Panc1 (cell line): ENCODE data around the gene ASF1B. TPM values are rescaled to one million over a fixed set of nuclear protein-coding genes. Genes with fewer than 3 reads are reported as not detected.

ENCODE experiments used
- ATAC-seq: fragments of 200-7000 bp; cut with Tn5 transposase; 2 replicates; pipeline ENCODE4 v1.9.1; 2020; ENCODE audit warnings: mild to moderate bottlenecking, moderate library complexity
- BruUV-seq: library from RNA; stranded (reverse); fragments of 400-500 nt; replicated peaks from 2 replicates; lab custom pipeline; 2021; lab: Mats Ljungman, UMichigan
- CTCF ChIA-PET: fragments of 300-600 bp; sonication (Branson Sonifier 250); formaldehyde crosslinking; loops from one replicate; lab custom pipeline; 2022; ENCODE audit warnings: antibody characterized with exemption; lab: Charles Lee
- POLR2A ChIA-PET: fragments of 300-600 bp; sonication (Branson Sonifier 250); formaldehyde crosslinking; loops from one replicate; lab custom pipeline; 2022; ENCODE audit warnings: antibody characterized with exemption; lab: Charles Lee
- DNase-seq: peaks from one replicate; pipeline ENCODE4 v3.0.0-alpha.2; 2010; ENCODE audit warnings: low read depth, low spot score
- H3K27ac ChIP-seq: 2 replicates; pipeline ENCODE4 v1.5.1; 2011; ENCODE audit warnings: mild to moderate bottlenecking, low read length, inconsistent platforms
- H3K27me3 ChIP-seq: fragments of 200-500 bp; sonication (Bioruptor generic); 2 replicates; pipeline ENCODE4 v1.6.0; 2014; ENCODE audit warnings: low read length, inconsistent platforms; ENCODE audit not compliant: control insufficient read depth, insufficient read depth
- H3K36me3 ChIP-seq: fragments of 200-500 bp; sonication (Bioruptor generic); 2 replicates; pipeline ENCODE4 v1.5.1; 2014; ENCODE audit warnings: inconsistent platforms, mild to moderate bottlenecking, low read length, moderate library complexity; ENCODE audit not compliant: control insufficient read depth, insufficient read depth
- H3K4me1 ChIP-seq: 2 replicates; pipeline ENCODE4 v1.5.1; 2011; ENCODE audit warnings: inconsistent platforms, mild to moderate bottlenecking, low read length, moderate library complexity; ENCODE audit not compliant: control insufficient read depth, insufficient read depth
- H3K4me3 ChIP-seq, 2 experiments: 2 replicates each; pipeline ENCODE4 v1.5.1; 2011 to 2012; ENCODE audit warnings: low read depth in 2 of 2, low read length in 2 of 2, mild to moderate bottlenecking in 2 of 2, inconsistent platforms in 1 of 2, moderate library complexity in 1 of 2
- H3K9me3 ChIP-seq: fragments of 200-500 bp; sonication (Bioruptor generic); 2 replicates; pipeline ENCODE4 v1.5.1; 2014; ENCODE audit warnings: low read depth, mild to moderate bottlenecking, inconsistent platforms, low read length, moderate library complexity; ENCODE audit not compliant: control insufficient read depth, insufficient read depth
- POLR2AphosphoS5 ChIP-seq: IDR thresholded peaks from 2 replicates; pipeline ENCODE4 v1.6.1; 2012; ENCODE audit warnings: mild to moderate bottlenecking, low read depth, low read length, moderate library complexity
- SIN3A ChIP-seq: IDR thresholded peaks from 2 replicates; pipeline ENCODE4 v1.6.1; 2012; ENCODE audit warnings: low read depth, mild to moderate bottlenecking, low read length, moderate library complexity, borderline replicate concordance; ENCODE audit not compliant: insufficient read depth
- TCF7L2 ChIP-seq: IDR thresholded peaks from 2 replicates; pipeline ENCODE4 v1.6.1; 2011; ENCODE audit warnings: mild to moderate bottlenecking, low read depth, low read length, inconsistent platforms
- in situ Hi-C: cut with HindIII; loops from 2 replicates; pipeline ENCODE4 v1.10.0; 2016; ENCODE audit warnings: low sequenced_read_pairs, low pct_unique_long_range_greater_than_20kb
- intact Hi-C: fragments of 100-400 bp; cut with micrococcal nuclease; formaldehyde crosslinking; loops from one replicate; pipeline ENCODE4 v1.10.0; 2022; ENCODE audit not compliant: unreplicated experiment
- total RNA-seq: library from RNA; stranded (reverse); gene quantifications from one replicate; pipeline ENCODE4 v1.2.1, GENCODE V29; 2021; ENCODE audit not compliant: unreplicated experiment
- TF ChIP-seq, protein P1 (sequence below), 2 experiments: IDR thresholded peaks; 2 replicates each; pipeline ENCODE4 v1.6.1; 2011 to 2012; ENCODE audit warnings: low read depth in 2 of 2, control low read depth in 1 of 2, low read length in 1 of 2, mild to moderate bottlenecking in 1 of 2, moderate library complexity in 1 of 2; ENCODE audit not compliant: insufficient read depth in 1 of 2
- TF ChIP-seq, protein P2 (sequence below): fragments of 450-650 bp; IDR thresholded peaks from 2 replicates; pipeline ENCODE4 v1.5.1; 2017; ENCODE audit warnings: mild to moderate bottlenecking

The ASF1B gene
- total RNA-seq, 1 experiment from 2014 or later, result 35.4 TPM

DNA sequence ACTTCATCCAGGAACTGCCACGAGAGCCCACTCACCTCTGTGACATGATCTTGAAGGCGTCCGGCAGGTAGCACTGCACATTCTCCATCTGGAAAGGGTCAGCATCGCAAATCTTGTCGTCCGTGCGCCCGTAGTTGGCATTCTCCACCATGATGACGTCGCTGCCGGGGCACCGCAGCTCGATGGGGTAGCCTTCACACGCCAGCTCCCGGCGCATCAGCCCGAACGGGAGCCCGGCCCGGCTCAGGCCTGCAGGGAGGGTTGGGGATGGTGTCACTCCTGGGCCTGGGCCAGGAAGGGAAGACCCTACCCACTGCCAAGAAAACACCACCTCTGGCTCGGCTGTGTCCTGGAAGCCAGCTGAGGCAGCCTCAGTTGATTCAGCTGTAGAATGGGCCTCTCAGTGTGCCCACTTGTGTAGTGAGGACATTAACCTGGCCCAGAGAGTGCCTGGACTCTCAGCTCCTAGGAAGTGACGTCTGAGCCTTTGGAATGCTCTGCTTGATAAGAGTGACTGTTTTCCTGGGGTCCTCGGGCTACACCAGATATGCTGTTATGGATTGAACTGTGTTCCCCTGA, 41.2 kb upstream of the ASF1B start:
- H3K27me3 ChIP-seq, result no peaks in the 10 kb centered on the region
- H3K9me3 ChIP-seq, result no peaks in the 10 kb centered on the region
- no peak for TF ChIP-seq SIN3A
- TF ChIP-seq, protein P1, sequence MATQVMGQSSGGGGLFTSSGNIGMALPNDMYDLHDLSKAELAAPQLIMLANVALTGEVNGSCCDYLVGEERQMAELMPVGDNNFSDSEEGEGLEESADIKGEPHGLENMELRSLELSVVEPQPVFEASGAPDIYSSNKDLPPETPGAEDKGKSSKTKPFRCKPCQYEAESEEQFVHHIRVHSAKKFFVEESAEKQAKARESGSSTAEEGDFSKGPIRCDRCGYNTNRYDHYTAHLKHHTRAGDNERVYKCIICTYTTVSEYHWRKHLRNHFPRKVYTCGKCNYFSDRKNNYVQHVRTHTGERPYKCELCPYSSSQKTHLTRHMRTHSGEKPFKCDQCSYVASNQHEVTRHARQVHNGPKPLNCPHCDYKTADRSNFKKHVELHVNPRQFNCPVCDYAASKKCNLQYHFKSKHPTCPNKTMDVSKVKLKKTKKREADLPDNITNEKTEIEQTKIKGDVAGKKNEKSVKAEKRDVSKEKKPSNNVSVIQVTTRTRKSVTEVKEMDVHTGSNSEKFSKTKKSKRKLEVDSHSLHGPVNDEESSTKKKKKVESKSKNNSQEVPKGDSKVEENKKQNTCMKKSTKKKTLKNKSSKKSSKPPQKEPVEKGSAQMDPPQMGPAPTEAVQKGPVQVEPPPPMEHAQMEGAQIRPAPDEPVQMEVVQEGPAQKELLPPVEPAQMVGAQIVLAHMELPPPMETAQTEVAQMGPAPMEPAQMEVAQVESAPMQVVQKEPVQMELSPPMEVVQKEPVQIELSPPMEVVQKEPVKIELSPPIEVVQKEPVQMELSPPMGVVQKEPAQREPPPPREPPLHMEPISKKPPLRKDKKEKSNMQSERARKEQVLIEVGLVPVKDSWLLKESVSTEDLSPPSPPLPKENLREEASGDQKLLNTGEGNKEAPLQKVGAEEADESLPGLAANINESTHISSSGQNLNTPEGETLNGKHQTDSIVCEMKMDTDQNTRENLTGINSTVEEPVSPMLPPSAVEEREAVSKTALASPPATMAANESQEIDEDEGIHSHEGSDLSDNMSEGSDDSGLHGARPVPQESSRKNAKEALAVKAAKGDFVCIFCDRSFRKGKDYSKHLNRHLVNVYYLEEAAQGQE (IDR thresholded peaks at IDR 0.05; ENCODE audit: insufficient read depth in 1 of 2, low read depth in 2 of 2, low read length in 1 of 2), result no peak
- TF ChIP-seq POLR2AphosphoS5, result no peak
- TF ChIP-seq TCF7L2, result no peak
- TF ChIP-seq, protein P2, sequence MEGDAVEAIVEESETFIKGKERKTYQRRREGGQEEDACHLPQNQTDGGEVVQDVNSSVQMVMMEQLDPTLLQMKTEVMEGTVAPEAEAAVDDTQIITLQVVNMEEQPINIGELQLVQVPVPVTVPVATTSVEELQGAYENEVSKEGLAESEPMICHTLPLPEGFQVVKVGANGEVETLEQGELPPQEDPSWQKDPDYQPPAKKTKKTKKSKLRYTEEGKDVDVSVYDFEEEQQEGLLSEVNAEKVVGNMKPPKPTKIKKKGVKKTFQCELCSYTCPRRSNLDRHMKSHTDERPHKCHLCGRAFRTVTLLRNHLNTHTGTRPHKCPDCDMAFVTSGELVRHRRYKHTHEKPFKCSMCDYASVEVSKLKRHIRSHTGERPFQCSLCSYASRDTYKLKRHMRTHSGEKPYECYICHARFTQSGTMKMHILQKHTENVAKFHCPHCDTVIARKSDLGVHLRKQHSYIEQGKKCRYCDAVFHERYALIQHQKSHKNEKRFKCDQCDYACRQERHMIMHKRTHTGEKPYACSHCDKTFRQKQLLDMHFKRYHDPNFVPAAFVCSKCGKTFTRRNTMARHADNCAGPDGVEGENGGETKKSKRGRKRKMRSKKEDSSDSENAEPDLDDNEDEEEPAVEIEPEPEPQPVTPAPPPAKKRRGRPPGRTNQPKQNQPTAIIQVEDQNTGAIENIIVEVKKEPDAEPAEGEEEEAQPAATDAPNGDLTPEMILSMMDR, result no peak
- ATAC-seq (no peak), DNase-seq (no peak)
- intact Hi-C loops, result no loop called here
- H3K4me3 ChIP-seq, result no peak overlapping the region
- CTCF ChIA-PET, result no interaction called here
- H3K4me1 ChIP-seq, result no peaks in the 10 kb centered on the region
- H3K36me3 ChIP-seq, result no peaks in the 10 kb centered on the region
- in situ Hi-C loops, result no loop called here
- no peak overlapping the region for H3K27ac ChIP-seq
- BruUV-seq, result no TSS peak
- POLR2A ChIA-PET, result no interaction called here

DNA sequence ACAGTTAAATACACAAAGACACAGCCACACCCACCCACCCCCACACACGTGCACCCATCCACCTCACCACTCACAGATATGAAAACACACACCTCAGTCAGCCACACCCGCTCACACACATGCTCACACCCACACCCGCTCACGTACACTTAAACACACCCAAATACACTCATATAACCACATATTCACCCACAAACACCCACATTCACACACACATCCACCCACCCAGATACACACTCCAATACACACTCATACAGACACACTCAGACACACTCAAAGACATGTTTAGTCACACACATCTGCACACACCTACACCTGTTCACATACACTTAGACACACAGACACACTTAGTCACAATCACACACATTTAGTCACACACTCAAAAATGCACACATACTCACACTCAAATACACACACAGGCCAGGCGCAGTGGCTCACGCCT, 39.0 kb upstream of the ASF1B start:
- Histone ChIP-seq H3K27me3 (no peaks in the 10 kb centered on the region), H3K27ac (no peak overlapping the region), H3K4me3 (no peak overlapping the region), H3K36me3 (no peaks in the 10 kb centered on the region), H3K9me3 (no peaks in the 10 kb centered on the region), H3K4me1 (no peaks in the 10 kb centered on the region)
- no peak for DNase-seq
- in situ Hi-C loops (no loop called here), intact Hi-C loops (no loop called here)
- no TSS peak for BruUV-seq
- TF ChIP-seq TCF7L2, result no peak
- TF ChIP-seq, protein P2, result no peak
- no peak for TF ChIP-seq SIN3A
- TF ChIP-seq POLR2AphosphoS5, result no peak
- TF ChIP-seq, protein P1 (IDR thresholded peaks at IDR 0.05; ENCODE audit: insufficient read depth in 1 of 2, low read depth in 2 of 2, low read length in 1 of 2), result no peak
- ATAC-seq, result no peak
- POLR2A ChIA-PET, result interaction anchor here (0.6 kb wide), 2 partner anchors 162 to 880 kb away, joined by 5 to 14 read pairs; no protein-coding TSS in a partner anchor
- CTCF ChIA-PET, result no interaction called here
